ENCODE measurements around the gene LIX1. TPM values are rescaled to one million over a fixed set of nuclear protein-coding genes. Genes with fewer than 3 reads are reported as not detected.
"Not testable (repeated sequence)": the region's sequence is repeated elsewhere in the genome, so short reads cannot be mapped to it uniquely, and the experiment has no call there.

The LIX1 gene
- total RNA-seq, 2 donors from 2014 or later, result 0.26 TPM; not detected in 1

DNA sequence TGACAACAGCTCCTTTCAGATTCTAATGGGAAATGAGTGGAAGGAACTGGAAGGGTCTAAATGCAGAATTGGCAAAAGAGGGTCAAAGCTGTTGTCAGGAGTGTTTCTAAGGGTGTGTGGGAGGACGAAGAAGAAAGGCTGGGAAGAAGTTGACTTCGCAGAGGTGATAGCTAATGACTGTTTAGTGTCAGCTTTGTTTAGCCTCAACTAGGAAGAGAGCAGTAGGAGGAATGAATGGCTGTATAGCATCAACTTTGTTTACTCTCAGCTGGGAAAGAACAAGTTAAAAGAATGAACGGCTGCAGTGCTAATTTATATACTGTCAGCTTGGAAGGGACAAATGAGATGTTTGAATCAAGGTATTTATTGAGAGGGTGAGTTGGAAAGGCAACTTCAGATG lies 5.9 kb upstream of the LIX1 start:
- no peaks in the 10 kb centered on the region for H3K27me3 ChIP-seq
- H3K9me3 ChIP-seq, result no peaks in the 10 kb centered on the region
- no peak overlapping the region for H3K27ac ChIP-seq
- TF ChIP-seq POLR2A (IDR thresholded peaks at IDR 0.05), result no peak
- TF ChIP-seq, protein P1, sequence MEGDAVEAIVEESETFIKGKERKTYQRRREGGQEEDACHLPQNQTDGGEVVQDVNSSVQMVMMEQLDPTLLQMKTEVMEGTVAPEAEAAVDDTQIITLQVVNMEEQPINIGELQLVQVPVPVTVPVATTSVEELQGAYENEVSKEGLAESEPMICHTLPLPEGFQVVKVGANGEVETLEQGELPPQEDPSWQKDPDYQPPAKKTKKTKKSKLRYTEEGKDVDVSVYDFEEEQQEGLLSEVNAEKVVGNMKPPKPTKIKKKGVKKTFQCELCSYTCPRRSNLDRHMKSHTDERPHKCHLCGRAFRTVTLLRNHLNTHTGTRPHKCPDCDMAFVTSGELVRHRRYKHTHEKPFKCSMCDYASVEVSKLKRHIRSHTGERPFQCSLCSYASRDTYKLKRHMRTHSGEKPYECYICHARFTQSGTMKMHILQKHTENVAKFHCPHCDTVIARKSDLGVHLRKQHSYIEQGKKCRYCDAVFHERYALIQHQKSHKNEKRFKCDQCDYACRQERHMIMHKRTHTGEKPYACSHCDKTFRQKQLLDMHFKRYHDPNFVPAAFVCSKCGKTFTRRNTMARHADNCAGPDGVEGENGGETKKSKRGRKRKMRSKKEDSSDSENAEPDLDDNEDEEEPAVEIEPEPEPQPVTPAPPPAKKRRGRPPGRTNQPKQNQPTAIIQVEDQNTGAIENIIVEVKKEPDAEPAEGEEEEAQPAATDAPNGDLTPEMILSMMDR (IDR thresholded peaks at IDR 0.05), result no peak
- WGBS, 2 donors, result 25% methylated on average over 3 of the region's 3 CpGs
- H3K36me3 ChIP-seq (replicated peaks in 1 of 2; ENCODE audit: insufficient read depth in 1 of 2, low read depth in 2 of 2), result no peaks in the 10 kb centered on the region
- no peaks in the 10 kb centered on the region for H3K4me1 ChIP-seq
- DNase-seq (no peak), ATAC-seq (no peak)
- intact Hi-C loops (cut with DNase I), result no loop called here
- H3K4me3 ChIP-seq, result no peak overlapping the region

- Histone ChIP-seq H3K27ac (no peak overlapping the region), H3K9me3 (no peaks in the 10 kb centered on the region), H3K4me1 (no peaks in the 10 kb centered on the region), H3K36me3 (replicated peaks in 1 of 2; ENCODE audit: insufficient read depth in 1 of 2, low read depth in 2 of 2) (no peaks in the 10 kb centered on the region), H3K27me3 (no peaks in the 10 kb centered on the region), H3K4me3 (no peak overlapping the region)
- 85 to 100% methylated on average over 2 of the region's 2 CpGs for WGBS, 2 donors
- TF ChIP-seq, protein P1 (IDR thresholded peaks at IDR 0.05), result no peak
- no peak for TF ChIP-seq POLR2A (IDR thresholded peaks at IDR 0.05)
- no peak for ATAC-seq
- no peak for DNase-seq
- intact Hi-C loops (cut with DNase I), result no loop called here
Measured at GRCh38 chr5:97143704-97144103, 1.3 kb upstream of the LIX1 start.

GRCh38 chr5:97141539-97141938 lies 872 bp downstream of the LIX1 start:
- H3K9me3 ChIP-seq, result no peaks in the 10 kb centered on the region
- H3K27ac ChIP-seq, result no peak overlapping the region
- ATAC-seq (no peak), DNase-seq (no peak)
- WGBS, 2 donors, result 12 to 21% methylated on average over 2 of the region's 2 CpGs
- no peak overlapping the region for H3K4me3 ChIP-seq
- intact Hi-C loops (cut with DNase I), result no loop called here
- no peaks in the 10 kb centered on the region for H3K27me3 ChIP-seq
- TF ChIP-seq, protein P1 (IDR thresholded peaks at IDR 0.05), result no peak
- no peak for TF ChIP-seq POLR2A (IDR thresholded peaks at IDR 0.05)
- no peaks in the 10 kb centered on the region for H3K4me1 ChIP-seq
- no peaks in the 10 kb centered on the region for H3K36me3 ChIP-seq (replicated peaks in 1 of 2; ENCODE audit: insufficient read depth in 1 of 2, low read depth in 2 of 2)

- ATAC-seq, result no peak
Measured at GRCh38 chr5:97141031-97141430, 1.4 kb downstream of the LIX1 start.

GRCh38 chr5:97140250-97140649 lies 2.2 kb downstream of the LIX1 start:
- WGBS, 2 donors, result 8 to 33% methylated on average over 1 of the region's 1 CpG
- H3K4me1 ChIP-seq; H3K4me3 ChIP-seq; intact Hi-C loops (cut with DNase I); H3K27ac ChIP-seq; H3K36me3 ChIP-seq (replicated peaks in 1 of 2; ENCODE audit: insufficient read depth in 1 of 2, low read depth in 2 of 2); ATAC-seq; H3K9me3 ChIP-seq; H3K27me3 ChIP-seq: not testable (repeated sequence)
- DNase-seq, result peak in 1 of 4 donors; percentile 25

More at GRCh38 chr5:97141031-97141430, 1.4 kb downstream of the LIX1 start:
- no peaks in the 10 kb centered on the region for H3K27me3 ChIP-seq
- no peak for TF ChIP-seq POLR2A (IDR thresholded peaks at IDR 0.05)
- TF ChIP-seq, protein P1 (IDR thresholded peaks at IDR 0.05), result no peak
- H3K36me3 ChIP-seq (replicated peaks in 1 of 2; ENCODE audit: insufficient read depth in 1 of 2, low read depth in 2 of 2), result no peaks in the 10 kb centered on the region
- intact Hi-C loops (cut with DNase I), result no loop called here
- H3K4me3 ChIP-seq, result no peak overlapping the region
- 48 to 52% methylated on average over 4 of the region's 4 CpGs for WGBS, 2 donors
- no peaks in the 10 kb centered on the region for H3K9me3 ChIP-seq
- H3K4me1 ChIP-seq, result no peaks in the 10 kb centered on the region
- H3K27ac ChIP-seq, result no peak overlapping the region
- no peak for DNase-seq
